Esophagus squamous epithelium (tissue), 4 donors: ENCODE measurements around the gene CLDN17.

ENCODE experiments used
- POLR2A ChIP-seq, 4 donors: fragments of 450-650 bp; IDR thresholded peaks; one replicate each; pipeline ENCODE4 v1.6.1; 2017; ENCODE audit warnings: antibody characterized with exemption in 4 of 4, mild to moderate bottlenecking in 4 of 4, moderate library complexity in 3 of 4
- TF ChIP-seq, protein P1 (sequence below), 6 experiments: fragments of 450-650 bp in 4 of 6; fragments of 200-600 bp in 2 of 6; sonication (generic) in 2 of 6; IDR thresholded peaks; one replicate each; pipeline ENCODE4 v1.5.1; 2016 to 2019; ENCODE audit warnings: antibody characterized with exemption in 6 of 6, mild to moderate bottlenecking in 4 of 6, moderate library complexity in 4 of 6

- no peak for TF ChIP-seq POLR2A (IDR thresholded peaks at IDR 0.05)
- TF ChIP-seq, protein P1, sequence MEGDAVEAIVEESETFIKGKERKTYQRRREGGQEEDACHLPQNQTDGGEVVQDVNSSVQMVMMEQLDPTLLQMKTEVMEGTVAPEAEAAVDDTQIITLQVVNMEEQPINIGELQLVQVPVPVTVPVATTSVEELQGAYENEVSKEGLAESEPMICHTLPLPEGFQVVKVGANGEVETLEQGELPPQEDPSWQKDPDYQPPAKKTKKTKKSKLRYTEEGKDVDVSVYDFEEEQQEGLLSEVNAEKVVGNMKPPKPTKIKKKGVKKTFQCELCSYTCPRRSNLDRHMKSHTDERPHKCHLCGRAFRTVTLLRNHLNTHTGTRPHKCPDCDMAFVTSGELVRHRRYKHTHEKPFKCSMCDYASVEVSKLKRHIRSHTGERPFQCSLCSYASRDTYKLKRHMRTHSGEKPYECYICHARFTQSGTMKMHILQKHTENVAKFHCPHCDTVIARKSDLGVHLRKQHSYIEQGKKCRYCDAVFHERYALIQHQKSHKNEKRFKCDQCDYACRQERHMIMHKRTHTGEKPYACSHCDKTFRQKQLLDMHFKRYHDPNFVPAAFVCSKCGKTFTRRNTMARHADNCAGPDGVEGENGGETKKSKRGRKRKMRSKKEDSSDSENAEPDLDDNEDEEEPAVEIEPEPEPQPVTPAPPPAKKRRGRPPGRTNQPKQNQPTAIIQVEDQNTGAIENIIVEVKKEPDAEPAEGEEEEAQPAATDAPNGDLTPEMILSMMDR (IDR thresholded peaks at IDR 0.05), result no peak
Observed at GRCh38 chr21:30129246-30129645, 37.4 kb downstream of the CLDN17 start.
